Liver (tissue), 3 donors: ENCODE data around the gene TAF3.

Source experiments
- EGR1 ChIP-seq, 2 donors: IDR thresholded peaks; 2 replicates each; pipeline ENCODE4 v1.6.1; 2016 to 2018; ENCODE audit warnings: antibody characterized with exemption in 2 of 2, low read depth in 2 of 2
- GABPA ChIP-seq, 2 donors: IDR thresholded peaks in 1 of 2; conservative IDR thresholded peaks in 1 of 2; 2 replicates each; pipeline ENCODE4 v1.6.1; 2016; ENCODE audit warnings: antibody characterized with exemption in 2 of 2, mild to moderate bottlenecking in 1 of 2, moderate library complexity in 1 of 2
- HNF4A ChIP-seq, 2 donors: conservative IDR thresholded peaks; 2 replicates each; pipeline ENCODE4 v1.6.1; 2016; ENCODE audit warnings: antibody characterized with exemption in 2 of 2, mild to moderate bottlenecking in 2 of 2
- HNF4G ChIP-seq: IDR thresholded peaks from 2 replicates; pipeline ENCODE4 v1.6.1; 2016; ENCODE audit warnings: antibody characterized with exemption
- RAD21 ChIP-seq, 2 donors: IDR thresholded peaks; 2 replicates each; pipeline ENCODE4 v1.6.1; 2016; ENCODE audit warnings: antibody characterized with exemption in 2 of 2, mild to moderate bottlenecking in 2 of 2
- TF ChIP-seq, protein P1 (sequence below): IDR thresholded peaks from 2 replicates; pipeline ENCODE4 v1.6.1; 2016; ENCODE audit warnings: antibody characterized with exemption
- TF ChIP-seq, protein P2 (sequence below): IDR thresholded peaks from 2 replicates; pipeline ENCODE4 v1.6.1; 2016; ENCODE audit warnings: antibody characterized with exemption, mild to moderate bottlenecking
- TF ChIP-seq, protein P3 (sequence below): fragments of 150-350 bp; IDR thresholded peaks from 2 replicates; pipeline ENCODE4 v1.5.1; 2017; ENCODE audit warnings: improper control_type of control experiment, low read depth, low read length; ENCODE audit not compliant: missing input control
- TF ChIP-seq, protein P4 (sequence below): IDR thresholded peaks from 2 replicates; pipeline ENCODE4 v1.6.1; 2016; ENCODE audit warnings: antibody characterized with exemption
- donor health status: healthy.
- donor health status: healthy.

DNA sequence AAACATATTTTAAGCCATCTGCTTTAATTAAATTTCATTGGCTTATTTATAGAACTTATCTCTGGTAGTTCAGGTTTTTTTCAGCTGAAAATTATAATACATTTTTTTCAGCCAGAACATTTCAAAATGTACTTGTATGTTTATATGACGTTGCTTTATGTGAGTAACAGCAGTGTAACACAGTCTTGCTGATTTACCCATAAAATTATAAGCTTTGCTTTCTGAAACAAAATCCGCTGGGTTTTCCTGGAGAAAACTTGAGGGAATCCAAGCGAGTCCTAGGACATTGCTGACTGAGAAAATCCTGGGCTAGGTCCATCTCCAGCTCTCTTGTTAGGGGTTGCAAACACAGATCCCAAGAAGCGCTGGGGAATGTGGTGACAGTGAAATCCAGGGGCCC, 124.0 kb downstream of the TAF3 start:
- TF ChIP-seq HNF4G (no peak), EGR1 (IDR thresholded peaks at IDR 0.05; ENCODE audit: low read depth in 2 of 2) (no peak), RAD21 (IDR thresholded peaks at IDR 0.05) (no peak), HNF4A (conservative IDR thresholded peaks at IDR 0.05) (no peak), GABPA (IDR thresholded peaks at IDR 0.05 in 1 of 2, conservative IDR thresholded peaks at IDR 0.05 in 1 of 2) (no peak)
- TF ChIP-seq, protein P1, sequence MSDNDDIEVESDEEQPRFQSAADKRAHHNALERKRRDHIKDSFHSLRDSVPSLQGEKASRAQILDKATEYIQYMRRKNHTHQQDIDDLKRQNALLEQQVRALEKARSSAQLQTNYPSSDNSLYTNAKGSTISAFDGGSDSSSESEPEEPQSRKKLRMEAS = no peak
- TF ChIP-seq, protein P2, sequence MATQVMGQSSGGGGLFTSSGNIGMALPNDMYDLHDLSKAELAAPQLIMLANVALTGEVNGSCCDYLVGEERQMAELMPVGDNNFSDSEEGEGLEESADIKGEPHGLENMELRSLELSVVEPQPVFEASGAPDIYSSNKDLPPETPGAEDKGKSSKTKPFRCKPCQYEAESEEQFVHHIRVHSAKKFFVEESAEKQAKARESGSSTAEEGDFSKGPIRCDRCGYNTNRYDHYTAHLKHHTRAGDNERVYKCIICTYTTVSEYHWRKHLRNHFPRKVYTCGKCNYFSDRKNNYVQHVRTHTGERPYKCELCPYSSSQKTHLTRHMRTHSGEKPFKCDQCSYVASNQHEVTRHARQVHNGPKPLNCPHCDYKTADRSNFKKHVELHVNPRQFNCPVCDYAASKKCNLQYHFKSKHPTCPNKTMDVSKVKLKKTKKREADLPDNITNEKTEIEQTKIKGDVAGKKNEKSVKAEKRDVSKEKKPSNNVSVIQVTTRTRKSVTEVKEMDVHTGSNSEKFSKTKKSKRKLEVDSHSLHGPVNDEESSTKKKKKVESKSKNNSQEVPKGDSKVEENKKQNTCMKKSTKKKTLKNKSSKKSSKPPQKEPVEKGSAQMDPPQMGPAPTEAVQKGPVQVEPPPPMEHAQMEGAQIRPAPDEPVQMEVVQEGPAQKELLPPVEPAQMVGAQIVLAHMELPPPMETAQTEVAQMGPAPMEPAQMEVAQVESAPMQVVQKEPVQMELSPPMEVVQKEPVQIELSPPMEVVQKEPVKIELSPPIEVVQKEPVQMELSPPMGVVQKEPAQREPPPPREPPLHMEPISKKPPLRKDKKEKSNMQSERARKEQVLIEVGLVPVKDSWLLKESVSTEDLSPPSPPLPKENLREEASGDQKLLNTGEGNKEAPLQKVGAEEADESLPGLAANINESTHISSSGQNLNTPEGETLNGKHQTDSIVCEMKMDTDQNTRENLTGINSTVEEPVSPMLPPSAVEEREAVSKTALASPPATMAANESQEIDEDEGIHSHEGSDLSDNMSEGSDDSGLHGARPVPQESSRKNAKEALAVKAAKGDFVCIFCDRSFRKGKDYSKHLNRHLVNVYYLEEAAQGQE = no peak
- TF ChIP-seq, protein P3, sequence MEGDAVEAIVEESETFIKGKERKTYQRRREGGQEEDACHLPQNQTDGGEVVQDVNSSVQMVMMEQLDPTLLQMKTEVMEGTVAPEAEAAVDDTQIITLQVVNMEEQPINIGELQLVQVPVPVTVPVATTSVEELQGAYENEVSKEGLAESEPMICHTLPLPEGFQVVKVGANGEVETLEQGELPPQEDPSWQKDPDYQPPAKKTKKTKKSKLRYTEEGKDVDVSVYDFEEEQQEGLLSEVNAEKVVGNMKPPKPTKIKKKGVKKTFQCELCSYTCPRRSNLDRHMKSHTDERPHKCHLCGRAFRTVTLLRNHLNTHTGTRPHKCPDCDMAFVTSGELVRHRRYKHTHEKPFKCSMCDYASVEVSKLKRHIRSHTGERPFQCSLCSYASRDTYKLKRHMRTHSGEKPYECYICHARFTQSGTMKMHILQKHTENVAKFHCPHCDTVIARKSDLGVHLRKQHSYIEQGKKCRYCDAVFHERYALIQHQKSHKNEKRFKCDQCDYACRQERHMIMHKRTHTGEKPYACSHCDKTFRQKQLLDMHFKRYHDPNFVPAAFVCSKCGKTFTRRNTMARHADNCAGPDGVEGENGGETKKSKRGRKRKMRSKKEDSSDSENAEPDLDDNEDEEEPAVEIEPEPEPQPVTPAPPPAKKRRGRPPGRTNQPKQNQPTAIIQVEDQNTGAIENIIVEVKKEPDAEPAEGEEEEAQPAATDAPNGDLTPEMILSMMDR = no peak
- TF ChIP-seq, protein P4, sequence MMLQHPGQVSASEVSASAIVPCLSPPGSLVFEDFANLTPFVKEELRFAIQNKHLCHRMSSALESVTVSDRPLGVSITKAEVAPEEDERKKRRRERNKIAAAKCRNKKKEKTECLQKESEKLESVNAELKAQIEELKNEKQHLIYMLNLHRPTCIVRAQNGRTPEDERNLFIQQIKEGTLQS = no peak
